HepG2 (cell line): ENCODE results near the gene SLC4A9. TPM values are rescaled to one million over a fixed set of nuclear protein-coding genes. Genes with fewer than 3 reads are reported as not detected.

Experiments used
- ARNTL ChIP-seq: sonication (generic); formaldehyde crosslinking; IDR thresholded peaks from 2 replicates; pipeline ENCODE4 v1.4.0; 2020; ENCODE audit warnings: mild to moderate bottlenecking, missing genetic modification reagents
- CSRNP1 ChIP-seq: sonication (generic); formaldehyde crosslinking; IDR thresholded peaks from 2 replicates; pipeline ENCODE4 v1.8.1; 2023; ENCODE audit warnings: mild to moderate bottlenecking, missing genetic modification reagents
- DMAP1 ChIP-seq: IDR thresholded peaks from 2 replicates; pipeline ENCODE4 v1.6.1; 2016
- DZIP1 ChIP-seq: sonication (generic); formaldehyde crosslinking; IDR thresholded peaks from 2 replicates; pipeline ENCODE4 v1.5.0; 2020; ENCODE audit warnings: mild to moderate bottlenecking, missing genetic modification reagents
- GATAD1 ChIP-seq: IDR thresholded peaks from 2 replicates; pipeline ENCODE4 v1.6.1; 2016; ENCODE audit warnings: missing genetic modification reagents, missing compliant biosample characterization
- GPN1 ChIP-seq: sonication (generic); formaldehyde crosslinking; IDR thresholded peaks from 2 replicates; pipeline ENCODE4 v1.5.1; 2020; ENCODE audit warnings: missing genetic modification reagents, borderline replicate concordance
- GZF1 ChIP-seq: sonication (generic); formaldehyde crosslinking; IDR thresholded peaks from 2 replicates; pipeline ENCODE4 v1.5.1; 2020; ENCODE audit warnings: mild to moderate bottlenecking, missing genetic modification reagents
- ISX ChIP-seq: sonication (generic); formaldehyde crosslinking; conservative IDR thresholded peaks from 2 replicates; pipeline ENCODE4 v1.5.0; 2020; ENCODE audit warnings: missing genetic modification reagents
- NCOA2 ChIP-seq: sonication (generic); formaldehyde crosslinking; IDR thresholded peaks from 2 replicates; pipeline ENCODE4 v1.8.0; 2022; ENCODE audit warnings: inconsistent platforms
- NFKB2 ChIP-seq: sonication (generic); formaldehyde crosslinking; IDR thresholded peaks from 2 replicates; pipeline ENCODE4 v1.4.0; 2020; ENCODE audit warnings: missing genetic modification reagents, borderline replicate concordance
- PHF5A ChIP-seq: IDR thresholded peaks from one replicate; pipeline ENCODE4 v1.6.1; 2018; ENCODE audit warnings: low read depth, missing genetic modification reagents; ENCODE audit not compliant: unreplicated experiment
- POGZ ChIP-seq: sonication (generic); formaldehyde crosslinking; IDR thresholded peaks from 2 replicates; pipeline ENCODE4 v1.4.0; 2020; ENCODE audit warnings: mild to moderate bottlenecking, missing genetic modification reagents
- SALL1 ChIP-seq: sonication (generic); formaldehyde crosslinking; IDR thresholded peaks from 2 replicates; pipeline ENCODE4 v1.8.0; 2022; ENCODE audit warnings: mild to moderate bottlenecking, missing genetic modification reagents
- STAT5B ChIP-seq: sonication (generic); formaldehyde crosslinking; IDR thresholded peaks from 2 replicates; pipeline ENCODE4 v1.4.0; 2020; ENCODE audit warnings: missing genetic modification reagents
- TARDBP ChIP-seq: sonication (generic); formaldehyde crosslinking; IDR thresholded peaks from 2 replicates; pipeline ENCODE4 v1.8.0; 2022; ENCODE audit warnings: mild to moderate bottlenecking, missing genetic modification reagents
- TEAD2 ChIP-seq: sonication (generic); formaldehyde crosslinking; IDR thresholded peaks from 2 replicates; pipeline ENCODE4 v1.9.0; 2021; ENCODE audit warnings: missing genetic modification reagents
- TEF ChIP-seq: sonication (generic); formaldehyde crosslinking; IDR thresholded peaks from 2 replicates; pipeline ENCODE4 v1.5.0; 2020; ENCODE audit warnings: missing genetic modification reagents
- ZNF160 ChIP-seq: sonication (generic); formaldehyde crosslinking; IDR thresholded peaks from 2 replicates; pipeline ENCODE4 v1.8.0; 2022; ENCODE audit warnings: mild to moderate bottlenecking, inconsistent platforms, missing genetic modification reagents
- ZNF446 ChIP-seq: sonication (generic); formaldehyde crosslinking; IDR thresholded peaks from 2 replicates; pipeline ENCODE4 v1.5.0; 2020; ENCODE audit warnings: mild to moderate bottlenecking, missing genetic modification reagents
- ZNF691 ChIP-seq: sonication (generic); formaldehyde crosslinking; IDR thresholded peaks from 2 replicates; pipeline ENCODE4 v1.4.0; 2020; ENCODE audit warnings: missing genetic modification reagents, low read depth, mild to moderate bottlenecking, borderline replicate concordance
- ZNF768 ChIP-seq: sonication (generic); formaldehyde crosslinking; IDR thresholded peaks from 2 replicates; pipeline ENCODE4 v1.4.0; 2020; ENCODE audit warnings: missing genetic modification reagents
- ZNF773 ChIP-seq: sonication (generic); formaldehyde crosslinking; IDR thresholded peaks from 2 replicates; pipeline ENCODE4 v1.4.0; 2020; ENCODE audit warnings: missing genetic modification reagents, borderline replicate concordance
- ZNF782 ChIP-seq: sonication (generic); formaldehyde crosslinking; IDR thresholded peaks from 2 replicates; pipeline ENCODE4 v1.4.0; 2020; ENCODE audit warnings: missing genetic modification reagents, mild to moderate bottlenecking, borderline replicate concordance
- ZNF784 ChIP-seq: sonication (generic); formaldehyde crosslinking; IDR thresholded peaks from 2 replicates; pipeline ENCODE4 v1.5.1; 2020; ENCODE audit warnings: missing genetic modification reagents, mild to moderate bottlenecking, borderline replicate concordance
- ZNF792 ChIP-seq: IDR thresholded peaks from 2 replicates; pipeline ENCODE4 v1.6.1; 2016
- polyA plus RNA-seq, 8 experiments: library from polyadenylated mRNA; depleted of rRNA in 3 of 8; stranded (reverse) in 7 of 8; unstranded in 1 of 8; fragments of >200 nt; fragmentation: Illumina TruSeq in 4 of 8; extraction: Trizol in 4 of 8; gene quantifications; 2 replicates each; pipeline versions ENCODE4 v1.2.1 to v1.2.3, GENCODE V29; 2011 to 2016; ENCODE audit warnings: low read depth in 4 of 8, missing spikeins in 1 of 8, mixed read lengths in 1 of 8; ENCODE audit not compliant: insufficient read depth in 1 of 8
- total RNA-seq, 5 experiments: library from RNA; depleted of rRNA; stranded (reverse); fragments of >200 nt; fragmentation: Illumina TruSeq; extraction: Trizol; gene quantifications; 2 replicates each; pipeline ENCODE4 v1.2.3, GENCODE V29; 2016; ENCODE audit warnings: low read depth in 1 of 5

SLC4A9 gene
- total and polyA plus RNA-seq, 2 of the 13 experiments (the other 11 are each of a cell fraction or from before 2014, with no cell fraction given): not detected

- TF ChIP-seq NFKB2 (CRISPR knock-in tag) (no peak; the same call in 1 of the 2 replicates), TEF (0 out of 2 replicates have a peak, but pooled peaks have one; percentile 61), NCOA2 (no peak), DZIP1 (peak; percentile 36; the same call in 1 of the 2 replicates), GPN1 (CRISPR knock-in tag) (peak; percentile 97; the same call in 1 of the 2 replicates), PHF5A (CRISPR knock-in tag) (no peak), ARNTL (CRISPR knock-in tag) (peak; percentile 58; the same call in 1 of the 2 replicates), TARDBP (CRISPR knock-in tag) (no peak; the same call in 1 of the 2 replicates), STAT5B (CRISPR knock-in tag) (peak; percentile 69; the same call in 1 of the 2 replicates), GATAD1 (CRISPR knock-in tag) (no peak; the same call in 1 of the 2 replicates), CSRNP1 (CRISPR knock-in tag) (peak; percentile 73; the same call in 1 of the 2 replicates), ZNF782 (CRISPR knock-in tag) (0 out of 2 replicates have a peak, but pooled peaks have one; percentile 38), ZNF160 (CRISPR knock-in tag) (peak; percentile 78; the same call in 1 of the 2 replicates), ZNF768 (CRISPR knock-in tag) (peak; percentile 81; the same call in 1 of the 2 replicates), DMAP1 (CRISPR knock-in tag) (peak; percentile 80), ZNF773 (peak; percentile 95; the same call in 1 of the 2 replicates), ZNF446 (CRISPR knock-in tag) (no peak), ZNF691 (peak; percentile 76; the same call in 1 of the 2 replicates), ZNF792 (CRISPR knock-in tag) (peak; percentile 61; the same call in 1 of the 2 replicates), SALL1 (CRISPR knock-in tag) (peak; percentile 92), TEAD2 (CRISPR knock-in tag) (no peak), POGZ (CRISPR knock-in tag) (peak; percentile 47; the same call in 1 of the 2 replicates), GZF1 (CRISPR knock-in tag) (no peak), ZNF784 (CRISPR knock-in tag) (peak; percentile 86; the same call in 1 of the 2 replicates), ISX (no peak)
These were observed 40.9 kb downstream of the SLC4A9 start (continued) for GRCh38 chr5:140400730-140401361.
